ENCODE measurements around the gene MACROD2. TPM values are rescaled to one million over a fixed set of nuclear protein-coding genes. Genes with fewer than 3 reads are reported as not detected.
"Not testable (repeated sequence)": the region's sequence is repeated elsewhere in the genome, so short reads cannot be mapped to it uniquely, and the experiment has no call there.

MACROD2 gene
- total RNA-seq, 1 donor from 2014 or later: 17.1 TPM

- not testable (repeated sequence) for DNase-seq (ENCODE audit: low spot score)
Observed at GRCh38 chr20:14467104-14467827, 471.9 kb downstream of the MACROD2 start.

- DNase-seq (ENCODE audit: low spot score): no peak
Observed at GRCh38 chr20:14470231-14470899, 475.0 kb downstream of the MACROD2 start.

- DNase-seq (ENCODE audit: low spot score): no peak
Observed at GRCh38 chr20:14470977-14471661, 475.8 kb downstream of the MACROD2 start.

GRCh38 chr20:14477125-14477524, 481.8 kb downstream of the MACROD2 start:
- DNase-seq (ENCODE audit: low spot score): no peak

GRCh38 chr20:14478126-14478525, 482.8 kb downstream of the MACROD2 start:
- DNase-seq (ENCODE audit: low spot score): no peak

- DNase-seq (ENCODE audit: low spot score): no peak
Observed at GRCh38 chr20:14481863-14482262, 486.5 kb downstream of the MACROD2 start.

GRCh38 chr20:14488212-14488611, 492.9 kb downstream of the MACROD2 start:
- DNase-seq (ENCODE audit: low spot score): no peak

- DNase-seq (ENCODE audit: low spot score): no peak
Observed at GRCh38 chr20:14488756-14489479, 493.6 kb downstream of the MACROD2 start.

GRCh38 chr20:14489544-14489943, 494.2 kb downstream of the MACROD2 start:
- DNase-seq (ENCODE audit: low spot score): no peak

GRCh38 chr20:14491436-14491835, 496.1 kb downstream of the MACROD2 start:
- no peak for DNase-seq (ENCODE audit: low spot score)

- DNase-seq (ENCODE audit: low spot score): no peak
Observed at GRCh38 chr20:14493408-14493807, 498.1 kb downstream of the MACROD2 start.

GRCh38 chr20:14494355-14494754, 499.0 kb downstream of the MACROD2 start:
- DNase-seq (ENCODE audit: low spot score): no peak

- DNase-seq (ENCODE audit: low spot score): no peak
Observed at GRCh38 chr20:14495066-14495465, 499.8 kb downstream of the MACROD2 start.

GRCh38 chr20:14497004-14497403, 501.7 kb downstream of the MACROD2 start:
- no peak for DNase-seq (ENCODE audit: low spot score)

GRCh38 chr20:14498772-14499171, 503.5 kb downstream of the MACROD2 start:
- no peak for DNase-seq (ENCODE audit: low spot score)

GRCh38 chr20:14505476-14505875, 510.2 kb downstream of the MACROD2 start:
- DNase-seq (ENCODE audit: low spot score): no peak

- no peak for DNase-seq (ENCODE audit: low spot score)
Observed at GRCh38 chr20:14507711-14508110, 512.4 kb downstream of the MACROD2 start.

GRCh38 chr20:14510341-14510740, 515.0 kb downstream of the MACROD2 start:
- no peak for DNase-seq (ENCODE audit: low spot score)

- no peak for DNase-seq (ENCODE audit: low spot score)
Observed at GRCh38 chr20:14512839-14513238, 517.5 kb downstream of the MACROD2 start.

- no peak for DNase-seq (ENCODE audit: low spot score)
Observed at GRCh38 chr20:14518648-14519047, 523.3 kb downstream of the MACROD2 start.

GRCh38 chr20:14521016-14521415, 525.7 kb downstream of the MACROD2 start:
- no peak for DNase-seq (ENCODE audit: low spot score)

- DNase-seq (ENCODE audit: low spot score): no peak
Observed at GRCh38 chr20:14521436-14521835, 526.1 kb downstream of the MACROD2 start.
